Activated B cell treated with CpG ODN at 0.5 μM for 24 hours (primary cell): ENCODE measurements around the gene DNAJC19. TPM values are rescaled to one million over a fixed set of nuclear protein-coding genes. Genes with fewer than 3 reads are reported as not detected.
"Not testable (repeated sequence)": the region's sequence is repeated elsewhere in the genome, so short reads cannot be mapped to it uniquely, and the experiment has no call there.

Experiments used
- ATAC-seq: fragments of 200-7000 bp; cut with Tn5 transposase; one replicate; pipeline ENCODE4 v1.10.0; 2021; ENCODE audit warnings: low read depth, mild to moderate bottlenecking, moderate library complexity
- CTCF ChIA-PET: fragments of 350-600 bp; sonication (Branson Sonifier 250); formaldehyde crosslinking; loops from one replicate; lab custom pipeline; 2021; ENCODE audit warnings: antibody characterized with exemption; lab: Charles Lee
- POLR2A ChIA-PET: fragments of 350-600 bp; sonication (Branson Sonifier 250); formaldehyde crosslinking; loops from one replicate; lab custom pipeline; 2021; ENCODE audit warnings: antibody characterized with exemption; lab: Charles Lee
- DNase-seq: peaks from one replicate; pipeline ENCODE4 v3.0.0; 2022
- H3K27ac Mint-ChIP-seq: one replicate; pipeline ENCODE4 v1.8.0; 2020; ENCODE audit warnings: mixed read lengths
- H3K27me3 Mint-ChIP-seq: one replicate; pipeline ENCODE4 v1.8.0; 2021; ENCODE audit warnings: mixed read lengths
- H3K36me3 Mint-ChIP-seq: one replicate; pipeline ENCODE4 v1.8.0; 2021; ENCODE audit warnings: low read depth, mixed read lengths
- H3K4me1 Mint-ChIP-seq: one replicate; pipeline ENCODE4 v1.8.0; 2021; ENCODE audit warnings: mixed read lengths
- H3K4me3 Mint-ChIP-seq: one replicate; pipeline ENCODE4 v1.8.0; 2020; ENCODE audit warnings: mild to moderate bottlenecking, mixed read lengths
- H3K9me3 Mint-ChIP-seq: one replicate; pipeline ENCODE4 v1.8.0; 2020; ENCODE audit warnings: mixed read lengths
- intact Hi-C: fragments of 100-400 bp; cut with micrococcal nuclease; formaldehyde crosslinking; loops from one replicate; pipeline ENCODE4 v1.15.1; 2024
- total RNA-seq: library from RNA; stranded (reverse); gene quantifications from 2 replicates; pipeline ENCODE4 v1.2.3, GENCODE V29; 2022
- TF ChIP-seq, protein P1 (sequence below): fragments of 200-600 bp; IDR thresholded peaks from one replicate; pipeline ENCODE4 v1.8.0; 2022; ENCODE audit warnings: antibody characterized with exemption, mild to moderate bottlenecking

Gene DNAJC19
- total RNA-seq, 1 donor from 2014 or later = 40.3 TPM

- TF ChIP-seq, protein P1, sequence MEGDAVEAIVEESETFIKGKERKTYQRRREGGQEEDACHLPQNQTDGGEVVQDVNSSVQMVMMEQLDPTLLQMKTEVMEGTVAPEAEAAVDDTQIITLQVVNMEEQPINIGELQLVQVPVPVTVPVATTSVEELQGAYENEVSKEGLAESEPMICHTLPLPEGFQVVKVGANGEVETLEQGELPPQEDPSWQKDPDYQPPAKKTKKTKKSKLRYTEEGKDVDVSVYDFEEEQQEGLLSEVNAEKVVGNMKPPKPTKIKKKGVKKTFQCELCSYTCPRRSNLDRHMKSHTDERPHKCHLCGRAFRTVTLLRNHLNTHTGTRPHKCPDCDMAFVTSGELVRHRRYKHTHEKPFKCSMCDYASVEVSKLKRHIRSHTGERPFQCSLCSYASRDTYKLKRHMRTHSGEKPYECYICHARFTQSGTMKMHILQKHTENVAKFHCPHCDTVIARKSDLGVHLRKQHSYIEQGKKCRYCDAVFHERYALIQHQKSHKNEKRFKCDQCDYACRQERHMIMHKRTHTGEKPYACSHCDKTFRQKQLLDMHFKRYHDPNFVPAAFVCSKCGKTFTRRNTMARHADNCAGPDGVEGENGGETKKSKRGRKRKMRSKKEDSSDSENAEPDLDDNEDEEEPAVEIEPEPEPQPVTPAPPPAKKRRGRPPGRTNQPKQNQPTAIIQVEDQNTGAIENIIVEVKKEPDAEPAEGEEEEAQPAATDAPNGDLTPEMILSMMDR = no peak
- Mint-ChIP-seq H3K9me3 (no peaks in the 10 kb centered on the region), H3K27me3 (peaks cover 16% of the 10 kb centered on the region), H3K36me3 (peaks cover 31% of the 10 kb centered on the region), H3K27ac (peak overlapping the region; percentile 92), H3K4me1 (peaks cover 32% of the 10 kb centered on the region), H3K4me3 (peak overlapping the region; percentile 98)
- intact Hi-C loops = no loop called here
- POLR2A ChIA-PET = interaction anchor here (2.3 kb wide), 1 partner anchor 77 kb away, joined by 9 read pairs; the partner anchor contains the start of gene FXR1
- DNase-seq = no peak
- no peak for ATAC-seq
- CTCF ChIA-PET = no interaction called here
These were observed 969 bp upstream of the DNAJC19 start for GRCh38 chr3:180990505-180990904.

GRCh38 chr3:180987344-180987743, 2.2 kb downstream of the DNAJC19 start:
- intact Hi-C loops = loop anchor here (1.0 to 5.0 kb wide), 4 partner anchors 8 to 1695 kb away; partner anchors contain the start of gene USP13
- no peaks in the 10 kb centered on the region for H3K9me3 Mint-ChIP-seq
- H3K4me3 Mint-ChIP-seq = no peak overlapping the region
- H3K36me3 Mint-ChIP-seq = peaks cover 50% of the 10 kb centered on the region
- H3K27ac Mint-ChIP-seq = no peak overlapping the region
- peaks cover 32% of the 10 kb centered on the region for H3K4me1 Mint-ChIP-seq
- DNase-seq (no peak), ATAC-seq (no peak)
- CTCF ChIA-PET = no interaction called here
- H3K27me3 Mint-ChIP-seq = no peaks in the 10 kb centered on the region
- TF ChIP-seq, protein P1 = no peak
- POLR2A ChIA-PET = no interaction called here

DNA sequence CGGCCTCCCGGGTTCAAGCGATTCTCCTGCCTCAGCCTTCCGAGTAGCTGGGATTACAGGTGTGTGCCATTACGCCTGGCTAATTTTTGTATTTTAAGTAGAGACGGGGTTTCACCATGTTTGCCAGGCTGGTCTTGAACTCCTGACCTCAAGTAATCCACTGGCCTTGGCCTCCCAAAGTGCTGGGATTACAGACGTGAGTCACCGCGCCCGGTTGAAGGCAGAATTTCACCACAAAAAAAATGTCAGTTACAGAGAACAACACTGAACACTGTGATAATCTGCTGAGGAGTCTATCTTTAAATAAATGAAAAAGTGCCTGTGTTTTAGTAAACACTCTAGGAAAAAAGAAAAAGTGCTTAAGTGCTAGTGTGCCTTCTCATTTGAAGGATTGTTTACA, 3.2 kb downstream of the DNAJC19 start:
- POLR2A ChIA-PET, CTCF ChIA-PET, ATAC-seq, H3K4me3 Mint-ChIP-seq, H3K9me3 Mint-ChIP-seq, H3K27ac Mint-ChIP-seq, H3K27me3 Mint-ChIP-seq, DNase-seq: not testable (repeated sequence)
- H3K36me3 Mint-ChIP-seq = peaks cover 58% of the 10 kb centered on the region
- intact Hi-C loops = loop anchor here (5.0 kb wide), 3 partner anchors 39 to 1696 kb away; partner anchors contain the start of gene USP13
- peaks cover 31% of the 10 kb centered on the region for H3K4me1 Mint-ChIP-seq

DNA sequence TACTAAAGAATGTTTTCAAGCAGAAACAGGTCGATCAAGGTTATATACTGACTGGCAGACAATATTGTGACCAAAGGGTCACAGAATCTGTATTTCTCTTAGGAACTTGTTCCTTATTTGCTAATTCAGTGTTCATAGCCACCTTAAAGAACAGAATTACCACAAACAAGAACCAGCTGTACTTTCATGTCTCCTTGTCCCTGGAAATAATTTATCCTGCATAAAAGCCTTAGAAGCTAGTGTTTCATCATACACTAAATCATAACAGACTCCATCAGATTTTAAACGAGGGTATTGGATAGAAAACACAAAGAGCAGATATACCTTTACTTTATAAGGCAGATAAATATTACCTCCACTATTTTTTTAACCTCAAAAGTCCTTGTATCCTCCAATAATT, 6.4 kb downstream of the DNAJC19 start:
- Mint-ChIP-seq H3K9me3 (no peaks in the 10 kb centered on the region), H3K4me3 (no peak overlapping the region), H3K4me1 (peaks cover 5% of the 10 kb centered on the region), H3K36me3 (peaks cover 65% of the 10 kb centered on the region), H3K27me3 (no peaks in the 10 kb centered on the region), H3K27ac (no peak overlapping the region)
- TF ChIP-seq, protein P1 = no peak
- ChIA-PET CTCF (no interaction called here), POLR2A (no interaction called here)
- ATAC-seq (no peak), DNase-seq (no peak)
- intact Hi-C loops = no loop called here

- Mint-ChIP-seq H3K27me3 (no peaks in the 10 kb centered on the region), H3K4me1 (no peaks in the 10 kb centered on the region), H3K9me3 (no peaks in the 10 kb centered on the region), H3K36me3 (peaks cover 61% of the 10 kb centered on the region), H3K4me3 (no peak overlapping the region), H3K27ac (peak overlapping the region; percentile 50)
- TF ChIP-seq, protein P1 = no peak
- ChIA-PET POLR2A (no interaction called here), CTCF (no interaction called here)
- ATAC-seq = no peak
- no peak for DNase-seq
- intact Hi-C loops = no loop called here
These were observed 7.6 kb downstream of the DNAJC19 start for GRCh38 chr3:180981912-180982311.

DNA sequence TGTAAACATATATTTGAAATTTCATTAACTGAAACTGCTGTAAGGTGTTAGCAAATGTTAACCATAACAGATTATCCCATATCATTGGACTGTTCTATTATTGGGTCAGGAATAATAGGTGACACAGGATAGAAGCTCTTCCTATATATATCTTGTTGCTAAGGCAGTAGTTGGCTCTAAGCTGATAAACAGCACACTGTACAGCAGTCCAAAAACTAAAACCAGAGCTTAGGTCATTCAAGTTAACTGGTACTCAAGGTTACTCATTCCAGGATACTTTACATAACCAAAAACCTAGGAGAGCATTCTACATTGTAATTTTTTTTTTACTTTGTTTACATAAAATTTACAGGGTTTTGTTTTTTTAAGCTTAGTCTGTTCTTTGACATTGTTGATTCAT, 8.9 kb downstream of the DNAJC19 start:
- no peak for ATAC-seq
- H3K4me3 Mint-ChIP-seq = no peak overlapping the region
- H3K36me3 Mint-ChIP-seq = peaks cover 63% of the 10 kb centered on the region
- intact Hi-C loops = no loop called here
- TF ChIP-seq, protein P1 = no peak
- H3K4me1 Mint-ChIP-seq = no peaks in the 10 kb centered on the region
- ChIA-PET CTCF (no interaction called here), POLR2A (interaction anchor here (1.7 kb wide), 1 partner anchor 8 kb away, joined by 5 read pairs; the partner anchor contains the start of gene DNAJC19)
- no peak overlapping the region for H3K27ac Mint-ChIP-seq
- no peaks in the 10 kb centered on the region for H3K27me3 Mint-ChIP-seq
- H3K9me3 Mint-ChIP-seq = no peaks in the 10 kb centered on the region
- DNase-seq = no peak
